HepG2 (cell line): ENCODE results near the gene PDZD8. TPM values are rescaled to one million over a fixed set of nuclear protein-coding genes. Genes with fewer than 3 reads are reported as not detected.

Experiments used
- ARNTL ChIP-seq: sonication (generic); formaldehyde crosslinking; IDR thresholded peaks from 2 replicates; pipeline ENCODE4 v1.4.0; 2020; ENCODE audit warnings: mild to moderate bottlenecking, missing genetic modification reagents
- CEBPB ChIP-seq: IDR thresholded peaks from 2 replicates; pipeline ENCODE4 v1.6.1; 2011; ENCODE audit warnings: low read depth, low read length, improper control_type of control experiment, borderline replicate concordance
- DMAP1 ChIP-seq: IDR thresholded peaks from 2 replicates; pipeline ENCODE4 v1.6.1; 2016
- HNF4A ChIP-seq: sonication (generic); formaldehyde crosslinking; IDR thresholded peaks from 2 replicates; pipeline ENCODE4 v1.4.0; 2020; ENCODE audit warnings: missing genetic modification reagents
- KAT7 ChIP-seq: IDR thresholded peaks from 2 replicates; pipeline ENCODE4 v1.6.1; 2018; ENCODE audit warnings: borderline replicate concordance, missing compliant biosample characterization
- KDM2A ChIP-seq: sonication (generic); formaldehyde crosslinking; IDR thresholded peaks from 2 replicates; pipeline ENCODE4 v1.4.0; 2020; ENCODE audit warnings: low read depth, missing genetic modification reagents, borderline replicate concordance
- NCOA2 ChIP-seq: sonication (generic); formaldehyde crosslinking; IDR thresholded peaks from 2 replicates; pipeline ENCODE4 v1.8.0; 2022; ENCODE audit warnings: inconsistent platforms
- NFKBIZ ChIP-seq: IDR thresholded peaks from 2 replicates; pipeline ENCODE4 v1.6.1; 2018; ENCODE audit warnings: missing genetic modification reagents, missing compliant biosample characterization
- PAXIP1 ChIP-seq: sonication (generic); formaldehyde crosslinking; conservative IDR thresholded peaks from 2 replicates; pipeline ENCODE4 v1.4.0; 2020; ENCODE audit warnings: mild to moderate bottlenecking, missing genetic modification reagents, moderate library complexity
- SMAD9 ChIP-seq: sonication (generic); formaldehyde crosslinking; IDR thresholded peaks from 2 replicates; pipeline ENCODE4 v1.5.1; 2020; ENCODE audit warnings: mild to moderate bottlenecking, missing genetic modification reagents
- THAP8 ChIP-seq: sonication (generic); formaldehyde crosslinking; IDR thresholded peaks from 2 replicates; pipeline ENCODE4 v1.5.1; 2020; ENCODE audit warnings: missing genetic modification reagents, mild to moderate bottlenecking, borderline replicate concordance
- ZNF615 ChIP-seq: sonication (generic); formaldehyde crosslinking; IDR thresholded peaks from 2 replicates; pipeline ENCODE4 v1.5.0; 2020; ENCODE audit warnings: mild to moderate bottlenecking, missing genetic modification reagents, borderline replicate concordance
- ZNF644 ChIP-seq: IDR thresholded peaks from 2 replicates; pipeline ENCODE4 v1.6.1; 2016; ENCODE audit warnings: low read depth
- polyA plus RNA-seq, 8 experiments: library from polyadenylated mRNA; depleted of rRNA in 3 of 8; stranded (reverse) in 7 of 8; unstranded in 1 of 8; fragments of >200 nt; fragmentation: Illumina TruSeq in 4 of 8; extraction: Trizol in 4 of 8; gene quantifications; 2 replicates each; pipeline versions ENCODE4 v1.2.1 to v1.2.3, GENCODE V29; 2011 to 2016; ENCODE audit warnings: low read depth in 4 of 8, missing spikeins in 1 of 8, mixed read lengths in 1 of 8; ENCODE audit not compliant: insufficient read depth in 1 of 8
- total RNA-seq, 5 experiments: library from RNA; depleted of rRNA; stranded (reverse); fragments of >200 nt; fragmentation: Illumina TruSeq; extraction: Trizol; gene quantifications; 2 replicates each; pipeline ENCODE4 v1.2.3, GENCODE V29; 2016; ENCODE audit warnings: low read depth in 1 of 5
- TF ChIP-seq, protein P1 (sequence below): sonication (generic); formaldehyde crosslinking; IDR thresholded peaks from one replicate; pipeline ENCODE4 v1.5.1; 2020; ENCODE audit warnings: mild to moderate bottlenecking, missing genetic modification reagents; ENCODE audit errors: not compliant biosample characterization
- TF ChIP-seq, protein P2 (sequence below): sonication (generic); formaldehyde crosslinking; IDR thresholded peaks from 2 replicates; pipeline ENCODE4 v1.4.0; 2020; ENCODE audit warnings: mild to moderate bottlenecking, missing genetic modification reagents

The PDZD8 gene
- total and polyA plus RNA-seq, 2 of the 13 experiments (the other 11 are each of a cell fraction or from before 2014, with no cell fraction given): 11.2 to 32.0 TPM

DNA sequence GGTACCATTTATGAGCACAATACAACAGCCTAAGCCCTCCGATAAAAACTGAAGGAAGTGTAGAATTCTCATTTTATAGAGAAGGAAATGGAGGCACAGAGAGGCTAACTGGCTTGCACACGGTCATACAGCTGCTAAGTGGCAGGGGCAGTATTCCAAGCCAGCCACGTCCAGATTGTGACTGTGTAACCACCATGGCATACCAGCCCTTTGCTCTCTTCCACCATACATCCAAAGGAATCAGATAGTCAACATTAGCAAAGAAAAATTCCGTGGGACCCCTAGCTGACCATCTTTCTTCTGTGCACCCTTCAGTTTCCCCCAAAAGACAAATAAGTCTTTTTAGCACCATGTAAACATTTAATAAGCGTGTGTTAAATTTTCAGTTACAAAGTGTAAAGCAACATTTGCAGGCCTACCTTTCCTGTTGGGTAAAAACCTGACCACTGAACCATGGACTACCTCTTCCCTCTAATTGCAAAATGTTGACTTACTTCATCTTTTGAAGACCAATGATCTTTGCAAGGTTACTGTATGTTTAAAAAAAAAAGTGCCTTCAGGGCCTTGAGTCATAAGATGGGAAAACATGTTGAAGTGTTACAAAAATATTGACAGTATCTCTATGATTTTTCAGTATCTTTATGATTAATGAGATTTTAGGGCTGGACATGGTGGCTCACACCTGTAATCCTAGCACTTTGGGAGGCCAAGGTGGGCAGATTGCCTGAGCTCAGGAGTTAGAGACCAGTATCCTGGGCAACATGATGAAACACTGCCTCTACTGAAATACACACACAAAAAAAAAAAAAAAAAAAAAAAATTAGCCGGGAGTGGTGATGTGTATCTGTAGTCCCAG lies 24.3 kb upstream of the PDZD8 start (continued):
- TF ChIP-seq, protein P1, sequence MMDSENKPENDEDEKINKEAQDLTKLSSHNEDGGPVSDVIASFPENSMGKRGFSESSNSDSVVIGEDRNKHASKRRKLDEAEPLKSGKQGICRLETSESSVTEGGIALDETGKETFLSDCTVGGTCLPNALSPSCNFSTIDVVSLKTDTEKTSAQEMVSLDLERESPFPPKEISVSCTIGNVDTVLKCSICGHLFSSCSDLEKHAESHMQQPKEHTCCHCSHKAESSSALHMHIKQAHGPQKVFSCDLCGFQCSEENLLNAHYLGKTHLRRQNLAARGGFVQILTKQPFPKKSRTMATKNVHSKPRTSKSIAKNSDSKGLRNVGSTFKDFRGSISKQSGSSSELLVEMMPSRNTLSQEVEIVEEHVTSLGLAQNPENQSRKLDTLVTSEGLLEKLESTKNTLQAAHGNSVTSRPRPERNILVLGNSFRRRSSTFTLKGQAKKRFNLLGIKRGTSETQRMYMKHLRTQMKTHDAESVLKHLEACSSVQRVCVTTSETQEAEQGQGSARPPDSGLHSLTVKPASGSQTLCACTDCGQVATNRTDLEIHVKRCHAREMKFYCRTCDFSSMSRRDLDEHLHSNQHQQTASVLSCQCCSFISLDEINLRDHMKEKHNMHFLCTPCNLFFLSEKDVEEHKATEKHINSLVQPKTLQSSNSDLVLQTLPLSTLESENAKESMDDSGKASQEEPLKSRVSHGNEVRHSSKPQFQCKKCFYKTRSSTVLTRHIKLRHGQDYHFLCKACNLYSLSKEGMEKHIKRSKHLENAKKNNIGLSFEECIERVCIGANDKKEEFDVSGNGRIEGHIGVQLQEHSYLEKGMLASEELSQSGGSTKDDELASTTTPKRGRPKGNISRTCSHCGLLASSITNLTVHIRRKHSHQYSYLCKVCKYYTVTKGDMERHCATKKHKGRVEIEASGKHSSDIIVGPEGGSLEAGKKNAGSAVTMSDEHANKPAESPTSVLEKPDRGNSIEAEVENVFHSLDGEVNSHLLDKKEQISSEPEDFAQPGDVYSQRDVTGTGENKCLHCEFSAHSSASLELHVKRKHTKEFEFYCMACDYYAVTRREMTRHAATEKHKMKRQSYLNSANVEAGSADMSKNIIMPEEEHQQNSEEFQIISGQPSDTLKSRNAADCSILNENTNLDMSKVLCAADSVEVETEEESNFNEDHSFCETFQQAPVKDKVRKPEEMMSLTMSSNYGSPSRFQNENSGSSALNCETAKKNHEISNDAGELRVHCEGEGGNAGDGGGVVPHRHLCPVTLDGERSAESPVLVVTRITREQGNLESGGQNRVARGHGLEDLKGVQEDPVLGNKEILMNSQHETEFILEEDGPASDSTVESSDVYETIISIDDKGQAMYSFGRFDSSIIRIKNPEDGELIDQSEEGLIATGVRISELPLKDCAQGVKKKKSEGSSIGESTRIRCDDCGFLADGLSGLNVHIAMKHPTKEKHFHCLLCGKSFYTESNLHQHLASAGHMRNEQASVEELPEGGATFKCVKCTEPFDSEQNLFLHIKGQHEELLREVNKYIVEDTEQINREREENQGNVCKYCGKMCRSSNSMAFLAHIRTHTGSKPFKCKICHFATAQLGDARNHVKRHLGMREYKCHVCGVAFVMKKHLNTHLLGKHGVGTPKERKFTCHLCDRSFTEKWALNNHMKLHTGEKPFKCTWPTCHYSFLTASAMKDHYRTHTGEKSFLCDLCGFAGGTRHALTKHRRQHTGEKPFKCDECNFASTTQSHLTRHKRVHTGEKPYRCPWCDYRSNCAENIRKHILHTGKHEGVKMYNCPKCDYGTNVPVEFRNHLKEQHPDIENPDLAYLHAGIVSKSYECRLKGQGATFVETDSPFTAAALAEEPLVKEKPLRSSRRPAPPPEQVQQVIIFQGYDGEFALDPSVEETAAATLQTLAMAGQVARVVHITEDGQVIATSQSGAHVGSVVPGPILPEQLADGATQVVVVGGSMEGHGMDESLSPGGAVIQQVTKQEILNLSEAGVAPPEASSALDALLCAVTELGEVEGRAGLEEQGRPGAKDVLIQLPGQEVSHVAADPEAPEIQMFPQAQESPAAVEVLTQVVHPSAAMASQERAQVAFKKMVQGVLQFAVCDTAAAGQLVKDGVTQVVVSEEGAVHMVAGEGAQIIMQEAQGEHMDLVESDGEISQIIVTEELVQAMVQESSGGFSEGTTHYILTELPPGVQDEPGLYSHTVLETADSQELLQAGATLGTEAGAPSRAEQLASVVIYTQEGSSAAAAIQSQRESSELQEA: no peak
- TF ChIP-seq ZNF615 (CRISPR knock-in tag) (no peak), NCOA2 (CRISPR knock-in tag) (peak; percentile 53; the same call in 1 of the 2 replicates), ARNTL (no peak), THAP8 (no peak), ZNF644 (CRISPR knock-in tag) (peak; percentile 3; the same call in 1 of the 2 replicates), PAXIP1 (CRISPR knock-in tag) (peak; percentile 85), CEBPB (peak; percentile 64; the same call in 1 of the 2 replicates), KDM2A (no peak), KAT7 (CRISPR knock-in tag) (no peak), NFKBIZ (CRISPR knock-in tag) (no peak), SMAD9 (no peak), DMAP1 (no peak), HNF4A (CRISPR knock-in tag) (peak; percentile 72)
- TF ChIP-seq, protein P2, sequence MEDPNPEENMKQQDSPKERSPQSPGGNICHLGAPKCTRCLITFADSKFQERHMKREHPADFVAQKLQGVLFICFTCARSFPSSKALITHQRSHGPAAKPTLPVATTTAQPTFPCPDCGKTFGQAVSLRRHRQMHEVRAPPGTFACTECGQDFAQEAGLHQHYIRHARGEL (CRISPR knock-in tag): no peak
